GM03348 (cell line): ENCODE measurements around the gene CDCA3.

ENCODE experiments used
- DNase-seq: peaks from one replicate; pipeline ENCODE4 v3.0.0; 2012; ENCODE audit warnings: low spot score

CDCA3 gene

GRCh38 chr12:6819106-6820030 is 31.7 kb downstream of the CDCA3 start:
- DNase-seq: no peak

GRCh38 chr12:6818645-6819044 is 32.4 kb downstream of the CDCA3 start:
- no peak for DNase-seq

GRCh38 chr12:6818222-6818621 is 32.9 kb downstream of the CDCA3 start:
- no peak for DNase-seq

GRCh38 chr12:6817662-6818157 is 33.4 kb downstream of the CDCA3 start:
- no peak for DNase-seq

- DNase-seq: no peak
Measured at GRCh38 chr12:6817098-6817497, 34.0 kb downstream of the CDCA3 start.

- no peak for DNase-seq
Measured at GRCh38 chr12:6816598-6816997, 34.5 kb downstream of the CDCA3 start.

- DNase-seq: no peak
Measured at GRCh38 chr12:6813363-6813762, 37.7 kb downstream of the CDCA3 start.

GRCh38 chr12:6810758-6811157 is 40.3 kb downstream of the CDCA3 start:
- DNase-seq: no peak

- DNase-seq: no peak
Measured at GRCh38 chr12:6809056-6809455, 42.0 kb downstream of the CDCA3 start.

- DNase-seq: no peak
Measured at GRCh38 chr12:6807170-6807569, 43.9 kb downstream of the CDCA3 start.

- DNase-seq: no peak
Measured at GRCh38 chr12:6799147-6799546, 51.9 kb downstream of the CDCA3 start.
